Type B pancreatic cell (in vitro differentiated cells): ENCODE results near the gene PATL2. TPM values are rescaled to one million over a fixed set of nuclear protein-coding genes. Genes with fewer than 3 reads are reported as not detected.

Source experiments
- DNase-seq: peaks from one replicate; pipeline ENCODE4 v3.0.0; 2021; ENCODE audit warnings: mixed read lengths; ENCODE audit not compliant: unreplicated experiment; ENCODE audit errors: extremely low spot score
- H3K27ac Mint-ChIP-seq: 2 replicates; pipeline ENCODE4 v1.8.0; 2021; ENCODE audit warnings: mild to moderate bottlenecking, mixed read lengths
- H3K27me3 Mint-ChIP-seq: 2 replicates; pipeline ENCODE4 v1.8.0; 2021; ENCODE audit warnings: mixed read lengths
- H3K36me3 Mint-ChIP-seq: 2 replicates; pipeline ENCODE4 v1.8.0; 2021; ENCODE audit warnings: mixed read lengths
- H3K4me1 Mint-ChIP-seq: one replicate; pipeline ENCODE4 v1.8.0; 2021; ENCODE audit warnings: mixed read lengths; ENCODE audit not compliant: unreplicated experiment
- H3K4me3 Mint-ChIP-seq: 2 replicates; pipeline ENCODE4 v1.8.0; 2021; ENCODE audit warnings: mild to moderate bottlenecking, mixed read lengths
- H3K9me3 Mint-ChIP-seq: 2 replicates; pipeline ENCODE4 v1.8.0; 2021; ENCODE audit warnings: mixed read lengths
- CTCF ChIP-seq: fragments of 200-600 bp; sonication (generic); conservative IDR thresholded peaks from 2 replicates; pipeline ENCODE4 v1.5.0; 2021; ENCODE audit warnings: antibody characterized with exemption, mild to moderate bottlenecking
- total RNA-seq: library from RNA; stranded (reverse); gene quantifications from 2 replicates; pipeline ENCODE4 v1.2.1, GENCODE V29; 2021; ENCODE audit warnings: low replicate concordance

Gene PATL2
- total RNA-seq, 1 donor from 2014 or later, result 1.2 TPM

- no peak overlapping the region for H3K27ac Mint-ChIP-seq
- no peak for DNase-seq
- no peaks in the 10 kb centered on the region for H3K9me3 Mint-ChIP-seq
- no peaks in the 10 kb centered on the region for H3K27me3 Mint-ChIP-seq
- no peaks in the 10 kb centered on the region for H3K4me1 Mint-ChIP-seq
- no peak for TF ChIP-seq CTCF
- H3K36me3 Mint-ChIP-seq, result peaks cover 9% of the 10 kb centered on the region
- no peak overlapping the region for H3K4me3 Mint-ChIP-seq
Observed at GRCh38 chr15:44623178-44623577, 87.9 kb downstream of the PATL2 start.

- no peak for TF ChIP-seq CTCF
- no peaks in the 10 kb centered on the region for H3K4me1 Mint-ChIP-seq
- H3K9me3 Mint-ChIP-seq, result no peaks in the 10 kb centered on the region
- H3K4me3 Mint-ChIP-seq, result no peak overlapping the region
- no peaks in the 10 kb centered on the region for H3K27me3 Mint-ChIP-seq
- peaks cover 16% of the 10 kb centered on the region for H3K36me3 Mint-ChIP-seq
- H3K27ac Mint-ChIP-seq, result no peak overlapping the region
- DNase-seq, result no peak
Observed at GRCh38 chr15:44620081-44620480, 91.0 kb downstream of the PATL2 start.

GRCh38 chr15:44616974-44617373, 94.1 kb downstream of the PATL2 start:
- no peak overlapping the region for H3K4me3 Mint-ChIP-seq
- H3K36me3 Mint-ChIP-seq, result peaks cover 29% of the 10 kb centered on the region

More at GRCh38 chr15:44616974-44617373, 94.1 kb downstream of the PATL2 start:
- no peaks in the 10 kb centered on the region for H3K4me1 Mint-ChIP-seq
- no peaks in the 10 kb centered on the region for H3K9me3 Mint-ChIP-seq
- H3K27me3 Mint-ChIP-seq, result no peaks in the 10 kb centered on the region
- TF ChIP-seq CTCF, result no peak
- no peak for DNase-seq
- no peak overlapping the region for H3K27ac Mint-ChIP-seq

Other genes with a start within 250 kb of the PATL2 start
- 60.9 and 91.1 TPM in 2 replicates for gene EIF3J, start 174.2 kb downstream of the PATL2 start, total RNA-seq
- 75.5 and 80.4 TPM in 2 replicates for gene SPG11, start 47.7 kb downstream of the PATL2 start, total RNA-seq
- 400 and 519 TPM in 2 replicates for gene B2M, start 194 bp upstream of the PATL2 start, total RNA-seq
- 24.9 and 30.9 TPM in 2 replicates for gene TRIM69, start 25.2 kb upstream of the PATL2 start, total RNA-seq
- gene TERB2, start 245.4 kb upstream of the PATL2 start, total RNA-seq, result not detected in 2 replicates